PC-9 (cell line): ENCODE measurements around the gene SPON1. TPM values are rescaled to one million over a fixed set of nuclear protein-coding genes. Genes with fewer than 3 reads are reported as not detected.

Source experiments
- BruUV-seq: library from RNA; stranded (reverse); fragments of 400-500 nt; replicated peaks from 2 replicates; lab custom pipeline; 2021; lab: Mats Ljungman, UMichigan
- CTCF ChIA-PET: fragments of 300-600 bp; sonication (Branson Sonifier 250); formaldehyde crosslinking; loops from one replicate; lab custom pipeline; 2022; ENCODE audit warnings: antibody characterized with exemption; lab: Charles Lee
- POLR2A ChIA-PET: fragments of 300-600 bp; sonication (Branson Sonifier 250); formaldehyde crosslinking; loops from one replicate; lab custom pipeline; 2022; ENCODE audit warnings: antibody characterized with exemption; ENCODE audit not compliant: unreplicated experiment; lab: Charles Lee
- DNase-seq, 2 experiments: peaks; one replicate each; pipeline versions ENCODE4 v3.0.0 to v3.0.0-alpha.2; 2015 to 2022; ENCODE audit warnings: mixed read lengths in 1 of 2
- H2AFZ ChIP-seq: fragments of 200-600 bp; sonication (generic); 2 replicates; pipeline ENCODE4 v1.8.1; 2017; ENCODE audit warnings: antibody characterized with exemption
- H3F3A ChIP-seq: fragments of 200-600 bp; sonication (generic); 2 replicates; pipeline ENCODE4 v1.8.1; 2017; ENCODE audit warnings: antibody characterized with exemption, mild to moderate bottlenecking, low read depth; ENCODE audit not compliant: insufficient read depth
- H3K27ac ChIP-seq: fragments of 200-600 bp; sonication (generic); 2 replicates; pipeline ENCODE4 v1.6.1; 2016; ENCODE audit warnings: mixed run types
- H3K27me3 ChIP-seq: fragments of 200-600 bp; sonication (generic); 2 replicates; pipeline ENCODE4 v1.6.1; 2016; ENCODE audit warnings: low read depth, mixed run types; ENCODE audit not compliant: insufficient read depth
- H3K36me3 ChIP-seq: fragments of 200-600 bp; sonication (generic); 2 replicates; pipeline ENCODE4 v1.6.1; 2016; ENCODE audit warnings: low read depth, mixed run types
- H3K4me1 ChIP-seq: fragments of 200-600 bp; sonication (generic); replicated peaks from 2 replicates; pipeline ENCODE4 v1.6.1; 2016; ENCODE audit warnings: mixed run types; ENCODE audit not compliant: insufficient read depth
- H3K4me2 ChIP-seq: fragments of 200-600 bp; sonication (generic); 2 replicates; pipeline ENCODE4 v1.6.1; 2017; ENCODE audit warnings: mixed run types
- H3K4me3 ChIP-seq: fragments of 200-600 bp; sonication (generic); 2 replicates; pipeline ENCODE4 v1.6.1; 2016; ENCODE audit warnings: mixed run types
- H3K79me2 ChIP-seq: fragments of 200-600 bp; sonication (generic); 2 replicates; pipeline ENCODE4 v1.6.1; 2017; ENCODE audit warnings: low read depth, mixed run types
- H3K9me2 ChIP-seq: fragments of 200-600 bp; sonication (generic); 2 replicates; pipeline ENCODE4 v1.8.1; 2017; ENCODE audit warnings: mild to moderate bottlenecking; ENCODE audit not compliant: insufficient read depth
- H3K9me3 ChIP-seq: fragments of 200-600 bp; sonication (generic); 2 replicates; pipeline ENCODE4 v1.8.1; 2016; ENCODE audit warnings: low read depth; ENCODE audit not compliant: insufficient read depth
- H4K20me1 ChIP-seq: fragments of 200-600 bp; sonication (generic); 2 replicates; pipeline ENCODE4 v1.8.1; 2017; ENCODE audit not compliant: insufficient read depth
- CTCF ChIP-seq: fragments of 200-600 bp; sonication (generic); conservative IDR thresholded peaks from 2 replicates; pipeline ENCODE4 v1.6.1; 2017; ENCODE audit warnings: mixed run types, antibody characterized with exemption, mild to moderate bottlenecking, moderate library complexity
- EZH2 ChIP-seq: fragments of 200-600 bp; sonication (generic); IDR thresholded peaks from 2 replicates; pipeline ENCODE4 v1.8.0; 2017; ENCODE audit warnings: antibody characterized with exemption, low read depth
- intact Hi-C: fragments of 100-400 bp; cut with micrococcal nuclease; formaldehyde crosslinking; loops from one replicate; pipeline ENCODE4 v1.10.0; 2022; ENCODE audit not compliant: unreplicated experiment
- total RNA-seq: library from RNA; stranded (reverse); gene quantifications from 2 replicates; pipeline ENCODE4 v1.2.3, GENCODE V29; 2021

Gene SPON1
- total RNA-seq, 1 experiment from 2014 or later: 0.70 TPM

DNA sequence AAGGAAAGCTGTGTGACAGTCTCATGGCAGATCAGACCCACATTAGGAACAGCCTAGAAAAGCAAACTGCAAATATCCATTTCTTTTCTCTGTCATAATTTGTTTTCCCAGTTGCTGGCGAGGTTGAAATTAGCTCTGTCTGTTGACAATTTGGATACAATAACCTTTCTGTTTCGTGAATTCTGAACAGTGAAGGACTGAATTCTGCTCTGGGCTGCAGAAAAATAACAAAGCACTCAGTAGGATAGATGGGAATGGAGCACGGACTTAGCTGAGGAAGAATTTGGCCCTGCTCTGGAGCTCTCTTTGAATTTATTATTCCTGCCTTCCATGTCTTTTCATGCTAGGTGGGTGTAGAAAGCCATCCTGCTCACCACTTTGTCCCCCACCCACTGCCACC lies 256.2 kb downstream of the SPON1 start:
- DNase-seq: no peak
- Histone ChIP-seq H4K20me1 (no peaks in the 10 kb centered on the region), H3K4me2 (no peak overlapping the region), H3K27me3 (no peaks in the 10 kb centered on the region), H2AFZ (no peak overlapping the region), H3K4me1 (no peaks in the 10 kb centered on the region), H3K4me3 (no peak overlapping the region), H3K27ac (no peak overlapping the region), H3K9me2 (no peaks in the 10 kb centered on the region), H3F3A (no peaks in the 10 kb centered on the region), H3K79me2 (no peaks in the 10 kb centered on the region), H3K36me3 (no peaks in the 10 kb centered on the region), H3K9me3 (no peaks in the 10 kb centered on the region)
- POLR2A ChIA-PET: no interaction called here
- BruUV-seq: no TSS peak
- CTCF ChIA-PET: no interaction called here
- TF ChIP-seq CTCF: no peak
- no peak for TF ChIP-seq EZH2
- intact Hi-C loops: no loop called here

GRCh38 chr11:14223636-14224288 lies 261.2 kb downstream of the SPON1 start:
- Histone ChIP-seq H3K4me3 (no peak overlapping the region), H3K4me2 (no peak overlapping the region), H3K36me3 (no peaks in the 10 kb centered on the region), H4K20me1 (no peaks in the 10 kb centered on the region), H3K9me3 (no peaks in the 10 kb centered on the region), H3F3A (no peaks in the 10 kb centered on the region), H3K27ac (no peak overlapping the region), H2AFZ (no peak overlapping the region), H3K79me2 (no peaks in the 10 kb centered on the region), H3K27me3 (no peaks in the 10 kb centered on the region), H3K4me1 (no peaks in the 10 kb centered on the region), H3K9me2 (no peaks in the 10 kb centered on the region)
- CTCF ChIA-PET: no interaction called here
- no peak for TF ChIP-seq CTCF
- TF ChIP-seq EZH2: no peak
- no peak for DNase-seq
- POLR2A ChIA-PET: no interaction called here
- no TSS peak for BruUV-seq
- intact Hi-C loops: no loop called here

- intact Hi-C loops: no loop called here
- Histone ChIP-seq H2AFZ (no peak overlapping the region), H3K36me3 (no peaks in the 10 kb centered on the region), H3K9me3 (no peaks in the 10 kb centered on the region), H3K4me1 (no peaks in the 10 kb centered on the region), H3K4me2 (no peak overlapping the region), H3K4me3 (no peak overlapping the region), H3K27ac (no peak overlapping the region), H4K20me1 (no peaks in the 10 kb centered on the region), H3K79me2 (no peaks in the 10 kb centered on the region), H3F3A (no peaks in the 10 kb centered on the region), H3K27me3 (no peaks in the 10 kb centered on the region), H3K9me2 (no peaks in the 10 kb centered on the region)
- ChIA-PET CTCF (no interaction called here), POLR2A (interaction anchor here (0.6 kb wide), 1 partner anchor 295 kb away, joined by 3 read pairs; no protein-coding TSS in a partner anchor)
- no peak for TF ChIP-seq CTCF
- TF ChIP-seq EZH2: no peak
- no peak for DNase-seq
- no TSS peak for BruUV-seq
Observed at GRCh38 chr11:14224395-14224794, 261.9 kb downstream of the SPON1 start.
